SK-N-SH (cell line): ENCODE data around the gene ANK3. TPM values are rescaled to one million over a fixed set of nuclear protein-coding genes. Genes with fewer than 3 reads are reported as not detected.

Experiments
- CTCF ChIA-PET: fragments of 300-600, 350-600 bp; formaldehyde crosslinking; extraction: SDS; loops from one replicate; lab custom pipeline; 2021; lab: Yijun Ruan, JAX
- POLR2A ChIA-PET: fragments of 350-600 bp; sonication (Branson Sonifier 250); formaldehyde crosslinking; extraction: SDS; loops from one replicate; lab custom pipeline; 2020; ENCODE audit warnings: antibody characterized with exemption, inconsistent platforms; lab: Yijun Ruan, JAX
- DNase-seq: peaks from one replicate; pipeline ENCODE4 v3.0.0; 2012
- H2AFZ ChIP-seq: fragments of 200-600 bp; sonication (generic); 2 replicates; pipeline ENCODE4 v1.8.1; 2016; ENCODE audit warnings: antibody characterized with exemption, mild to moderate bottlenecking, low read depth
- H3F3A ChIP-seq: fragments of 200-600 bp; sonication (generic); replicated peaks from 2 replicates; pipeline ENCODE3; 2016; ENCODE audit warnings: antibody characterized with exemption, mild to moderate bottlenecking; ENCODE audit not compliant: insufficient read depth
- H3K27ac ChIP-seq, 2 experiments: fragments of 200-500 bp in 1 of 2; fragments of 200-600 bp in 1 of 2; sonication (Bioruptor generic) in 1 of 2; sonication (generic), shearing (Covaris generic) in 1 of 2; 2 replicates each; pipeline versions ENCODE4 v1.5.1 to v1.6.1; 2014 to 2016; ENCODE audit warnings: low read depth in 2 of 2, inconsistent platforms in 1 of 2, low read length in 1 of 2, mild to moderate bottlenecking in 1 of 2, mixed read lengths in 1 of 2
- H3K27me3 ChIP-seq: fragments of 200-600 bp; sonication (generic), shearing (Covaris generic); 2 replicates; pipeline ENCODE4 v1.6.1; 2016; ENCODE audit warnings: mixed run types; ENCODE audit not compliant: insufficient read depth
- H3K36me3 ChIP-seq, 2 experiments: fragments of 200-500 bp in 1 of 2; fragments of 200-600 bp in 1 of 2; sonication (Bioruptor generic) in 1 of 2; sonication (generic) in 1 of 2; replicated peaks in 1 of 2; 2 replicates each; pipeline versions ENCODE3 to v1.5.1; 2014 to 2016; ENCODE audit warnings: low read length in 1 of 2, mild to moderate bottlenecking in 1 of 2; ENCODE audit not compliant: insufficient read depth in 2 of 2, control insufficient read depth in 1 of 2
- H3K4me1 ChIP-seq, 2 experiments: fragments of 200-500 bp in 1 of 2; fragments of 200-600 bp in 1 of 2; sonication (Bioruptor generic) in 1 of 2; sonication (generic), shearing (Covaris generic) in 1 of 2; 2 replicates each; pipeline versions ENCODE4 v1.5.1 to v1.6.1; 2014 to 2016; ENCODE audit warnings: low read depth in 1 of 2, low read length in 1 of 2, mixed run types in 1 of 2; ENCODE audit not compliant: insufficient read depth in 2 of 2, control insufficient read depth in 1 of 2
- H3K4me2 ChIP-seq: fragments of 200-600 bp; sonication (generic), shearing (Covaris generic); 2 replicates; pipeline ENCODE4 v1.6.1; 2017; ENCODE audit warnings: mixed run types
- H3K4me3 ChIP-seq, 2 experiments: fragments of 200-500 bp in 1 of 2; fragments of 200-600 bp in 1 of 2; sonication (Bioruptor generic) in 1 of 2; sonication (generic), shearing (Covaris generic) in 1 of 2; 2 replicates each; pipeline versions ENCODE4 v1.5.1 to v1.8.1; 2014 to 2016; ENCODE audit warnings: low read depth in 2 of 2, inconsistent platforms in 1 of 2, low read length in 1 of 2, mild to moderate bottlenecking in 1 of 2, mixed read lengths in 1 of 2, moderate library complexity in 1 of 2
- H3K79me2 ChIP-seq: fragments of 200-600 bp; sonication (generic); 2 replicates; pipeline ENCODE4 v1.8.1; 2017; ENCODE audit warnings: mild to moderate bottlenecking; ENCODE audit not compliant: insufficient read depth
- H3K9ac ChIP-seq: fragments of 200-600 bp; sonication (generic); 2 replicates; pipeline ENCODE4 v1.6.1; 2017; ENCODE audit warnings: mixed run types
- H3K9me2 ChIP-seq: fragments of 200-600 bp; sonication (generic); 2 replicates; pipeline ENCODE4 v1.6.1; 2017; ENCODE audit warnings: mixed run types
- H3K9me3 ChIP-seq: fragments of 200-600 bp; sonication (generic); 2 replicates; pipeline ENCODE4 v1.6.1; 2017; ENCODE audit warnings: mixed run types, mild to moderate bottlenecking, moderate library complexity
- H4K20me1 ChIP-seq: fragments of 200-600 bp; sonication (generic); 2 replicates; pipeline ENCODE4 v1.6.1; 2017; ENCODE audit warnings: mild to moderate bottlenecking, mixed run types; ENCODE audit not compliant: insufficient read depth
- CHD2 ChIP-seq: fragments of 150-350 bp; IDR thresholded peaks from 2 replicates; pipeline ENCODE4 v1.6.1; 2018; ENCODE audit warnings: low read length; ENCODE audit not compliant: partially characterized antibody
- EP300 ChIP-seq, 2 experiments: IDR thresholded peaks; 2 replicates each; pipeline versions ENCODE4 v1.4.0 to v1.6.1; 2012; ENCODE audit warnings: borderline replicate concordance in 1 of 2, low read depth in 1 of 2, low read length in 1 of 2
- EZH2phosphoT487 ChIP-seq: fragments of 200-600 bp; sonication (generic); IDR thresholded peaks from 2 replicates; pipeline ENCODE4 v1.6.1; 2017; ENCODE audit warnings: low read depth, mixed run types, mild to moderate bottlenecking, antibody characterized with exemption, moderate library complexity, borderline replicate concordance
- GABPA ChIP-seq: IDR thresholded peaks from 2 replicates; pipeline ENCODE4 v1.4.0; 2012; ENCODE audit warnings: low read depth, mild to moderate bottlenecking
- GATA2 ChIP-seq: sonication (generic); formaldehyde crosslinking; IDR thresholded peaks from 2 replicates; pipeline ENCODE4 v1.5.0; 2020; ENCODE audit warnings: mild to moderate bottlenecking, missing genetic modification reagents
- MEF2A ChIP-seq: IDR thresholded peaks from 2 replicates; pipeline ENCODE4 v1.4.0; 2012; ENCODE audit warnings: low read depth, borderline replicate concordance
- NRF1 ChIP-seq: IDR thresholded peaks from 2 replicates; pipeline ENCODE4 v1.6.1; 2012; ENCODE audit warnings: low read depth, mild to moderate bottlenecking, low read length
- POLR2AphosphoS5 ChIP-seq: IDR thresholded peaks from 2 replicates; pipeline ENCODE4 v1.6.1; 2012; ENCODE audit warnings: low read depth, low read length
- RAD21 ChIP-seq: IDR thresholded peaks from 2 replicates; pipeline ENCODE4 v1.6.1; 2012; ENCODE audit warnings: mild to moderate bottlenecking, low read length
- YY1 ChIP-seq: IDR thresholded peaks from 2 replicates; pipeline ENCODE4 v1.4.0; 2012; ENCODE audit warnings: low read depth, mild to moderate bottlenecking
- WGBS: methylation state at CpG from one replicate; pipeline ENCODE4 v1.1.6; 2017; ENCODE audit warnings: low lambda C conversion rate; 5-methylcytosine and 5-hydroxymethylcytosine counted together
- polyA plus RNA-seq, 3 experiments: library from polyadenylated mRNA; depleted of rRNA; stranded (reverse); fragments of >200 nt; gene quantifications; 2 replicates each; pipeline ENCODE4 v1.2.3, GENCODE V29; 2012
- TF ChIP-seq, protein P1 (sequence below): IDR thresholded peaks from 2 replicates; pipeline ENCODE4 v1.4.0; 2012; ENCODE audit warnings: low read depth, borderline replicate concordance
- TF ChIP-seq, protein P2 (sequence below): fragments of 150-350 bp; IDR thresholded peaks from 2 replicates; pipeline ENCODE4 v1.6.1; 2016; ENCODE audit warnings: mild to moderate bottlenecking, low read depth, low read length
- TF ChIP-seq, protein P3 (sequence below): IDR thresholded peaks from 2 replicates; pipeline ENCODE4 v1.6.1; 2012; ENCODE audit warnings: mild to moderate bottlenecking, low read depth, low read length, moderate library complexity

ANK3 gene
- polyA plus RNA-seq, 1 of the 3 experiments (the other 2 are of a cell fraction) = 10.0 TPM

DNA sequence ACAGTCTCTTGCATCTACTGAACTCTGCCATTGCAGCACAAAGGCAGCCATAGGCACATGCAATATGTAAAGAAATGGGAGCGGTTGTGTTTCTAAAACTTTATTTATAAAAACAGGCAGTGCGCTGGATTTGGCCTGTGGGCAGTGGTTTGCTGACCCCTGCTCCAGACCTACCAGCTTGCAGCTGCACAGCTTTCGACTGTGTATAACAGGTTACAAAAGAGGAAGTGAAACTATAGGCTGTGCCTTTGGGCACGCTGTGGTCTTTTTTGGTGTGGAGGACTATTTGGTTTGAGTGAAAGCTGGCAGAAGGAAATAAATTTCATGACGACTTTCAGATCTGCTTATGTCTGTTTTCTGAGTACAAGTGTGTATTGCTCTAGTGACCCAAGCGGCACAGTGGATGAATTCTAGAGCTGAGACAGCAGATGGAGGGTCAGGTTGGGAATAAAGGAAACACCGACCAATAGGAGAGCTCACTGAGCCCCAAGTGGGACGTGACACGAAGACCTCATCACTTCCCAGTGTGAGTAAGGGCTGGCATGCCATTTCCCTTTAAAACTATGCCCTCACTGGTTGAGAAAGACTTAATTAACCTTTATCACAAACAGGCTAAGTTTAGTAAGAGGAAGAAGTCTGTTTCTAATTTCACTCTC lies 152.7 kb downstream of the ANK3 start:
- Histone ChIP-seq H3K27me3 (no peaks in the 10 kb centered on the region), H3F3A (peaks cover 6% of the 10 kb centered on the region), H3K9me2 (no peaks in the 10 kb centered on the region), H3K4me2 (no peak overlapping the region), H3K9me3 (no peaks in the 10 kb centered on the region), H2AFZ (peak overlapping the region; percentile 23; the same call in 1 of the 2 replicates), H3K9ac (no peak overlapping the region), H3K27ac (peak overlapping the region; percentile 17 to 24), H3K36me3 (no peaks in the 10 kb centered on the region), H3K79me2 (no peaks in the 10 kb centered on the region), H3K4me1 (peaks cover 11 to 20% of the 10 kb centered on the region in 2 experiments; a peak in 3 of 4 replicates), H3K4me3 (no peak overlapping the region), H4K20me1 (no peaks in the 10 kb centered on the region)
- DNase-seq = peak; percentile 16
- CTCF ChIA-PET = interaction anchor here (1.4 to 1.9 kb wide), 2 partner anchors 28 to 29 kb away, joined by 4 to 5 read pairs; no protein-coding TSS in a partner anchor
- 83% methylated on average over 9 of the region's 9 CpGs for WGBS
- no peak for TF ChIP-seq EZH2phosphoT487
- TF ChIP-seq GATA2 = no peak
- TF ChIP-seq NRF1 = no peak
- no peak for TF ChIP-seq RAD21
- POLR2A ChIA-PET = no interaction called here

DNA sequence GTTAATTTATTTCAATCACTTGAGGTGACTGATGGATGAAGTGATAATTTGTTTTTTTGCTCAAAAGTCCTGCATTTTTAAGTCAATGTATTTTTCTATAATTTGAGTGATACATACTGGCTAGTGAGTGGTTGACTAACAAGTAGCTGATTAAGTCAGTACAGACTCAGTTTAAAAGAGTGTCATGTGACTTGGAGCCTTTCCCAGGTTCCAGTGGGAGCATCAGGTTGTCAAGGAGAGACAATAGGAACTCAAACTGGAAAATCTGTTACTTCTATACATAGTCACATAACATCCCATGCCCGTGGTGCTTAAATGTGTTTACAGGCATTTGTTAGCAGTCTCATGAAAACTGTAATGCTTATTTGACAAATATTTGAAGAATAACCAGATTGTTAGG lies 154.7 kb downstream of the ANK3 start:
- H3K36me3 ChIP-seq = no peaks in the 10 kb centered on the region
- no peak for TF ChIP-seq MEF2A
- TF ChIP-seq, protein P1, sequence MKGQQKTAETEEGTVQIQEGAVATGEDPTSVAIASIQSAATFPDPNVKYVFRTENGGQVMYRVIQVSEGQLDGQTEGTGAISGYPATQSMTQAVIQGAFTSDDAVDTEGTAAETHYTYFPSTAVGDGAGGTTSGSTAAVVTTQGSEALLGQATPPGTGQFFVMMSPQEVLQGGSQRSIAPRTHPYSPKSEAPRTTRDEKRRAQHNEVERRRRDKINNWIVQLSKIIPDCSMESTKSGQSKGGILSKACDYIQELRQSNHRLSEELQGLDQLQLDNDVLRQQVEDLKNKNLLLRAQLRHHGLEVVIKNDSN = peak; percentile 73
- TF ChIP-seq, all 33 proteins: peak for 1
- Histone ChIP-seq H2AFZ (no peak overlapping the region), H3K9me3 (no peaks in the 10 kb centered on the region), H4K20me1 (no peaks in the 10 kb centered on the region), H3K27ac (peak overlapping the region in 1 of 2 experiments; percentile 14; a peak in 1 of 4 replicates), H3K4me2 (no peak overlapping the region), H3K27me3 (no peaks in the 10 kb centered on the region), H3K9me2 (no peaks in the 10 kb centered on the region), H3K4me1 (peaks cover 11 to 29% of the 10 kb centered on the region in 2 experiments), H3K4me3 (no peak overlapping the region), H3K79me2 (no peaks in the 10 kb centered on the region), H3F3A (peaks cover 6% of the 10 kb centered on the region), H3K9ac (no peak overlapping the region)
- ChIA-PET CTCF (interaction anchor here (1.2 kb wide), 2 partner anchors 199 to 206 kb away, joined by 4 to 5 read pairs; no protein-coding TSS in a partner anchor), POLR2A (no interaction called here)
- DNase-seq = no peak
- WGBS = 68% methylated on average over 1 of the region's 1 CpG

DNA sequence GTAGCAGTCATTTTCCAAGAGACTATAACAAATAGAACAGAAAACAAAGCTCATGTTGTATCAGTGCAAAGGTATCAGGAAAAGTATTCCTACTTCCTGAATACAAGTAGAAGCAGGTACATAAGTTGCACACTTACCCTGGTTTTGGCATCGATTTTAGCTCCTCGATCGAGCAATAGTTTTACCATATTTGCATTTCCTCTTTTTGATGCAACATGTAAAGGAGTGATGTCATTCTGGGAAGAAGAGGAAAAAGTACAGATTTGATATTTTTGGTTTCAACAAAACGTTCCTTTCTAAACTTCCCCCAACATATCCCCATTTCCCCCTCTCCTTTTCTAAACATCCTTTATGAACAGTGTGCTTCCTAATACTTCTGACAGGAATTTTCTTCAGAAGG lies 155.1 kb downstream of the ANK3 start:
- no peak overlapping the region for H3K4me3 ChIP-seq
- ChIA-PET CTCF (interaction anchor here (1.2 kb wide), 2 partner anchors 199 to 207 kb away, joined by 4 to 5 read pairs; no protein-coding TSS in a partner anchor), POLR2A (no interaction called here)
- no peaks in the 10 kb centered on the region for H4K20me1 ChIP-seq
- H3K4me2 ChIP-seq = no peak overlapping the region
- H3K4me1 ChIP-seq = peaks cover 11 to 29% of the 10 kb centered on the region in 2 experiments
- H3K79me2 ChIP-seq = no peaks in the 10 kb centered on the region
- peak overlapping the region in 1 of 2 experiments; percentile 14; a peak in 1 of 4 replicates for H3K27ac ChIP-seq
- H3K9ac ChIP-seq = no peak overlapping the region
- H3K9me2 ChIP-seq = no peaks in the 10 kb centered on the region
- no peak overlapping the region for H2AFZ ChIP-seq
- H3K9me3 ChIP-seq = no peaks in the 10 kb centered on the region
- H3K36me3 ChIP-seq = no peaks in the 10 kb centered on the region
- peaks cover 6% of the 10 kb centered on the region for H3F3A ChIP-seq
- H3K27me3 ChIP-seq = no peaks in the 10 kb centered on the region
- no peak for DNase-seq
- WGBS = 88% methylated on average over 4 of the region's 4 CpGs
- TF ChIP-seq POLR2AphosphoS5 (no peak), GATA2 (no peak), YY1 (no peak), NRF1 (no peak), RAD21 (no peak), CHD2 (no peak), MEF2A (no peak), GABPA (no peak), EP300 (IDR thresholded peaks at IDR 0.05; ENCODE audit: borderline replicate concordance in 1 of 2, low read depth in 1 of 2, low read length in 1 of 2) (no peak)
- TF ChIP-seq, protein P2, sequence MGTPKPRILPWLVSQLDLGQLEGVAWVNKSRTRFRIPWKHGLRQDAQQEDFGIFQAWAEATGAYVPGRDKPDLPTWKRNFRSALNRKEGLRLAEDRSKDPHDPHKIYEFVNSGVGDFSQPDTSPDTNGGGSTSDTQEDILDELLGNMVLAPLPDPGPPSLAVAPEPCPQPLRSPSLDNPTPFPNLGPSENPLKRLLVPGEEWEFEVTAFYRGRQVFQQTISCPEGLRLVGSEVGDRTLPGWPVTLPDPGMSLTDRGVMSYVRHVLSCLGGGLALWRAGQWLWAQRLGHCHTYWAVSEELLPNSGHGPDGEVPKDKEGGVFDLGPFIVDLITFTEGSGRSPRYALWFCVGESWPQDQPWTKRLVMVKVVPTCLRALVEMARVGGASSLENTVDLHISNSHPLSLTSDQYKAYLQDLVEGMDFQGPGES = no peak
- TF ChIP-seq, protein P3, sequence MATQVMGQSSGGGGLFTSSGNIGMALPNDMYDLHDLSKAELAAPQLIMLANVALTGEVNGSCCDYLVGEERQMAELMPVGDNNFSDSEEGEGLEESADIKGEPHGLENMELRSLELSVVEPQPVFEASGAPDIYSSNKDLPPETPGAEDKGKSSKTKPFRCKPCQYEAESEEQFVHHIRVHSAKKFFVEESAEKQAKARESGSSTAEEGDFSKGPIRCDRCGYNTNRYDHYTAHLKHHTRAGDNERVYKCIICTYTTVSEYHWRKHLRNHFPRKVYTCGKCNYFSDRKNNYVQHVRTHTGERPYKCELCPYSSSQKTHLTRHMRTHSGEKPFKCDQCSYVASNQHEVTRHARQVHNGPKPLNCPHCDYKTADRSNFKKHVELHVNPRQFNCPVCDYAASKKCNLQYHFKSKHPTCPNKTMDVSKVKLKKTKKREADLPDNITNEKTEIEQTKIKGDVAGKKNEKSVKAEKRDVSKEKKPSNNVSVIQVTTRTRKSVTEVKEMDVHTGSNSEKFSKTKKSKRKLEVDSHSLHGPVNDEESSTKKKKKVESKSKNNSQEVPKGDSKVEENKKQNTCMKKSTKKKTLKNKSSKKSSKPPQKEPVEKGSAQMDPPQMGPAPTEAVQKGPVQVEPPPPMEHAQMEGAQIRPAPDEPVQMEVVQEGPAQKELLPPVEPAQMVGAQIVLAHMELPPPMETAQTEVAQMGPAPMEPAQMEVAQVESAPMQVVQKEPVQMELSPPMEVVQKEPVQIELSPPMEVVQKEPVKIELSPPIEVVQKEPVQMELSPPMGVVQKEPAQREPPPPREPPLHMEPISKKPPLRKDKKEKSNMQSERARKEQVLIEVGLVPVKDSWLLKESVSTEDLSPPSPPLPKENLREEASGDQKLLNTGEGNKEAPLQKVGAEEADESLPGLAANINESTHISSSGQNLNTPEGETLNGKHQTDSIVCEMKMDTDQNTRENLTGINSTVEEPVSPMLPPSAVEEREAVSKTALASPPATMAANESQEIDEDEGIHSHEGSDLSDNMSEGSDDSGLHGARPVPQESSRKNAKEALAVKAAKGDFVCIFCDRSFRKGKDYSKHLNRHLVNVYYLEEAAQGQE = no peak
